ENCODE data around the gene MYRIP.

DNA sequence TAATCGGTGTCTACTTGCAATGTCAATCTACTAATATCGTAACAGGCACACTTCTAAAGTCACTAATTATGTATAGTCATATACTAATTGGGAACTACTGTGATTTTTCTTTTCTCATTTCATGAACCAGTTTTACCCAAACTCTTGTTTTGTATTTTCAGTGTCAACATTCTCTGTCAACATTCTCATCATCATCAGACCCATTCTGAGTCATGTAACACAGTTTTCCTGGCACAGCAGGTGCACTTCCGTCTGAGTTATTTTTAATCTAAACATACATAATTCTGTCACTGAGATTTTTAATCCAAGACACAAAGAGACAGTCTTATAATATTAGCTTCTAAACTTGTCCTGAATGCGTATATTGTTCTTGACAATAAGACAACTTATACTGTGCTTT, 295.0 kb downstream of the MYRIP start:
- TF ChIP-seq POLR2AphosphoS5 (IDR thresholded peaks at IDR 0.05; ENCODE audit: low read depth, low read length) (no peak), POLR2A (IDR thresholded peaks at IDR 0.05; ENCODE audit: low read depth, low read length) (no peak), TAF1 (IDR thresholded peaks at IDR 0.05; ENCODE audit: borderline replicate concordance, low read depth, low read length) (no peak)

Data from GM12892 (cell line).